IMR-90 (cell line): ENCODE measurements around the gene PLAGL1. TPM values are rescaled to one million over a fixed set of nuclear protein-coding genes. Genes with fewer than 3 reads are reported as not detected.

Experiments
- ATAC-seq: fragments of 200-7000 bp; cut with Tn5 transposase; 2 replicates; pipeline ENCODE4 v1.9.1; 2020; ENCODE audit warnings: low read depth, mild to moderate bottlenecking, moderate library complexity
- BruUV-seq: library from RNA; stranded (reverse); fragments of 400-500 nt; replicated peaks from 2 replicates; lab custom pipeline; 2021; lab: Mats Ljungman, UMichigan
- CTCF ChIA-PET: fragments of 300-600 bp; formaldehyde crosslinking; extraction: SDS; loops from one replicate; lab custom pipeline; 2021; ENCODE audit warnings: antibody characterized with exemption; lab: Yijun Ruan, JAX
- POLR2A ChIA-PET: fragments of 300-600 bp; sonication (Branson Sonifier 250); formaldehyde crosslinking; loops from one replicate; lab custom pipeline; 2022; ENCODE audit warnings: antibody characterized with exemption; ENCODE audit not compliant: unreplicated experiment; lab: Charles Lee
- DNase-seq: peaks from one replicate; pipeline ENCODE4 v3.0.0; 2013
- H2AFZ ChIP-seq: replicated peaks from 2 replicates; pipeline ENCODE3; 2013; ENCODE audit warnings: low read length, mild to moderate bottlenecking; ENCODE audit not compliant: poor library complexity
- H2AK5ac ChIP-seq: 2 replicates; pipeline ENCODE4 v1.6.1; 2013; ENCODE audit warnings: low read depth, low read length, inconsistent platforms
- H2AK9ac ChIP-seq: replicated peaks from 2 replicates; pipeline ENCODE3; 2013; ENCODE audit warnings: mild to moderate bottlenecking, low read depth, low read length, moderate library complexity; ENCODE audit not compliant: poor library complexity
- H2BK120ac ChIP-seq: 2 replicates; pipeline ENCODE4 v1.6.1; 2013; ENCODE audit warnings: low read depth, low read length, inconsistent platforms
- H2BK15ac ChIP-seq: 3 replicates; pipeline ENCODE4 v1.6.1; 2013; ENCODE audit warnings: low read depth, low read length, inconsistent platforms
- H2BK20ac ChIP-seq: 2 replicates; pipeline ENCODE4 v1.6.1; 2013; ENCODE audit warnings: low read depth, mild to moderate bottlenecking, inconsistent platforms, low read length, moderate library complexity
- H2BK5ac ChIP-seq: 2 replicates; pipeline ENCODE4 v1.6.1; 2013; ENCODE audit warnings: mild to moderate bottlenecking, low read depth, low read length, inconsistent platforms; ENCODE audit not compliant: poor library complexity, severe bottlenecking
- H3K14ac ChIP-seq: replicated peaks from 2 replicates; pipeline ENCODE4 v1.6.1; 2013; ENCODE audit warnings: low read depth, low read length, inconsistent platforms
- H3K18ac ChIP-seq: 2 replicates; pipeline ENCODE4 v1.6.1; 2013; ENCODE audit warnings: low read depth, low read length, control low read depth
- H3K23ac ChIP-seq: 2 replicates; pipeline ENCODE4 v1.6.1; 2013; ENCODE audit warnings: low read depth, low read length, inconsistent platforms
- H3K27ac ChIP-seq: 2 replicates; pipeline ENCODE4 v1.5.1; 2013; ENCODE audit warnings: mild to moderate bottlenecking, control low read depth, low read length; ENCODE audit not compliant: insufficient read depth
- H3K27me3 ChIP-seq: 2 replicates; pipeline ENCODE4 v1.6.1; 2013; ENCODE audit warnings: low read length; ENCODE audit not compliant: control insufficient read depth, insufficient read depth
- H3K36me3 ChIP-seq: 2 replicates; pipeline ENCODE4 v1.6.1; 2013; ENCODE audit warnings: low read length, mixed read lengths; ENCODE audit not compliant: control insufficient read depth, insufficient read depth
- H3K4ac ChIP-seq: 2 replicates; pipeline ENCODE4 v1.6.1; 2013; ENCODE audit warnings: low read depth, low read length, inconsistent platforms
- H3K4me1 ChIP-seq: 2 replicates; pipeline ENCODE4 v1.6.1; 2013; ENCODE audit warnings: low read length, mixed read lengths; ENCODE audit not compliant: control insufficient read depth, insufficient read depth
- H3K4me2 ChIP-seq: 2 replicates; pipeline ENCODE4 v1.6.1; 2013; ENCODE audit warnings: low read depth, mild to moderate bottlenecking, control low read depth, low read length, moderate library complexity
- H3K4me3 ChIP-seq: 2 replicates; pipeline ENCODE4 v1.5.1; 2013; ENCODE audit warnings: low read depth, mild to moderate bottlenecking, control low read depth, low read length, moderate library complexity; ENCODE audit not compliant: insufficient read depth
- H3K56ac ChIP-seq: 2 replicates; pipeline ENCODE4 v1.6.1; 2013; ENCODE audit warnings: low read length, inconsistent platforms; ENCODE audit not compliant: insufficient read depth; ENCODE audit errors: extremely low read depth
- H3K79me1 ChIP-seq, 2 experiments: 2 replicates each; pipeline ENCODE4 v1.6.1; 2013; ENCODE audit warnings: low read length in 2 of 2, inconsistent platforms in 1 of 2, low read depth in 1 of 2
- H3K9ac ChIP-seq: 2 replicates; pipeline ENCODE4 v1.6.1; 2013; ENCODE audit warnings: low read depth, low read length, control low read depth
- H3K9me1 ChIP-seq: 2 replicates; pipeline ENCODE4 v1.6.1; 2013; ENCODE audit warnings: low read length, inconsistent platforms; ENCODE audit not compliant: insufficient read depth
- H3K9me3 ChIP-seq: 2 replicates; pipeline ENCODE4 v1.6.1; 2013; ENCODE audit warnings: low read length; ENCODE audit not compliant: control insufficient read depth, insufficient read depth
- H4K20me1 ChIP-seq: 2 replicates; pipeline ENCODE4 v1.6.1; 2013; ENCODE audit warnings: low read length, inconsistent platforms; ENCODE audit not compliant: insufficient read depth
- H4K5ac ChIP-seq: 2 replicates; pipeline ENCODE4 v1.6.1; 2013; ENCODE audit warnings: mild to moderate bottlenecking, low read depth, low read length, control low read depth
- H4K8ac ChIP-seq, 2 experiments: 2 replicates each; pipeline ENCODE4 v1.6.1; 2013; ENCODE audit warnings: low read depth in 2 of 2, low read length in 2 of 2, control low read depth in 1 of 2, inconsistent platforms in 1 of 2
- H4K91ac ChIP-seq: 2 replicates; pipeline ENCODE4 v1.6.1; 2013; ENCODE audit warnings: low read depth, low read length, inconsistent platforms; ENCODE audit not compliant: insufficient read depth
- BHLHE40 ChIP-seq: fragments of 150-350 bp; IDR thresholded peaks from 2 replicates; pipeline ENCODE4 v1.6.1; 2016; ENCODE audit warnings: mild to moderate bottlenecking, low read depth, low read length
- CEBPB ChIP-seq: IDR thresholded peaks from 2 replicates; pipeline ENCODE4 v1.6.1; 2012; ENCODE audit warnings: low read depth, low read length, improper control_type of control experiment
- CHD1 ChIP-seq: IDR thresholded peaks from 2 replicates; pipeline ENCODE4 v1.6.1; 2012; ENCODE audit warnings: low read depth, low read length, improper control_type of control experiment
- ELK1 ChIP-seq: fragments of 150-350 bp; IDR thresholded peaks from 2 replicates; pipeline ENCODE4 v1.6.1; 2016; ENCODE audit warnings: low read depth, mild to moderate bottlenecking, low read length, moderate library complexity, borderline replicate concordance
- FOS ChIP-seq: fragments of 150-350 bp; IDR thresholded peaks from 2 replicates; pipeline ENCODE4 v1.6.1; 2016; ENCODE audit warnings: low read depth, low read length
- MAFK ChIP-seq: IDR thresholded peaks from 2 replicates; pipeline ENCODE4 v1.6.1; 2012; ENCODE audit warnings: low read depth, low read length, improper control_type of control experiment
- MAZ ChIP-seq: IDR thresholded peaks from 2 replicates; pipeline ENCODE4 v1.6.1; 2012; ENCODE audit warnings: low read depth, mild to moderate bottlenecking, low read length, improper control_type of control experiment, moderate library complexity, borderline replicate concordance
- MXI1 ChIP-seq: IDR thresholded peaks from 2 replicates; pipeline ENCODE4 v1.6.1; 2012; ENCODE audit warnings: low read depth, mild to moderate bottlenecking, low read length, moderate library complexity, borderline replicate concordance
- NFE2L2 ChIP-seq: fragments of 150-350 bp; IDR thresholded peaks from 2 replicates; pipeline ENCODE4 v1.6.1; 2016; ENCODE audit warnings: low read depth, mild to moderate bottlenecking, low read length
- POLR2A ChIP-seq: IDR thresholded peaks from 2 replicates; pipeline ENCODE4 v1.6.1; 2012; ENCODE audit warnings: mild to moderate bottlenecking, low read depth, low read length
- RAD21 ChIP-seq: IDR thresholded peaks from 2 replicates; pipeline ENCODE4 v1.6.1; 2012; ENCODE audit warnings: low read length, improper control_type of control experiment
- RCOR1 ChIP-seq: IDR thresholded peaks from 2 replicates; pipeline ENCODE4 v1.6.1; 2012; ENCODE audit warnings: mild to moderate bottlenecking, low read length, improper control_type of control experiment; ENCODE audit not compliant: insufficient replicate concordance
- RFX5 ChIP-seq: IDR thresholded peaks from 2 replicates; pipeline ENCODE4 v1.8.0; 2012; ENCODE audit warnings: low read depth, mild to moderate bottlenecking, low read length, moderate library complexity
- SMC3 ChIP-seq: fragments of 150-350 bp; IDR thresholded peaks from 2 replicates; pipeline ENCODE4 v1.6.1; 2016; ENCODE audit warnings: low read depth, mild to moderate bottlenecking, antibody characterized with exemption, low read length, moderate library complexity
- WGBS, 2 experiments: methylation state at CpG; one replicate each; pipeline versions ENCODE4 v1.1.5 to v1.1.7; 2013; ENCODE audit warnings: missing lambda C conversion rate in 2 of 2; ENCODE audit not compliant: insufficient read length in 1 of 2; ENCODE audit errors: extremely low coverage in 2 of 2; 5-methylcytosine and 5-hydroxymethylcytosine counted together
- dilution Hi-C: fragments of 300-500 bp; cut with HindIII; formaldehyde crosslinking; loops from one replicate; pipeline ENCODE4 v1.14.3; 2018; ENCODE audit warnings: low sequenced_read_pairs; ENCODE audit not compliant: unreplicated experiment
- in situ Hi-C: fragments of 300-500 bp; cut with MboI; formaldehyde crosslinking; loops from 3 replicates; pipeline ENCODE4 v1.14.3; 2019; ENCODE audit warnings: low sequenced_read_pairs, inconsistent platforms, mixed read lengths
- intact Hi-C: fragments of 100-400 bp; cut with micrococcal nuclease; formaldehyde crosslinking; loops from 2 replicates; pipeline ENCODE4 v1.10.0; 2022
- polyA plus RNA-seq, 3 experiments: library from polyadenylated mRNA; depleted of rRNA; stranded (reverse); fragments of >200 nt; gene quantifications; 2 replicates each; pipeline ENCODE4 v1.2.3, GENCODE V29; 2012; ENCODE audit warnings: low replicate concordance in 1 of 3
- total RNA-seq: library from RNA; depleted of rRNA; stranded (reverse); fragments of >200 nt; gene quantifications from 2 replicates; pipeline ENCODE4 v1.2.3, GENCODE V29; 2012
- TF ChIP-seq, protein P1 (sequence below): conservative IDR thresholded peaks from 2 replicates; pipeline ENCODE4 v1.5.1; 2012; ENCODE audit warnings: mild to moderate bottlenecking, low read depth, low read length, improper control_type of control experiment
- TF ChIP-seq, protein P2 (sequence below): fragments of 150-350 bp; IDR thresholded peaks from 2 replicates; pipeline ENCODE4 v1.6.1; 2017; ENCODE audit warnings: mild to moderate bottlenecking, antibody characterized with exemption, low read length, low read depth

PLAGL1 gene
- total and polyA plus RNA-seq, 2 of the 4 experiments (the other 2 are of a cell fraction) = 23.3 to 73.8 TPM

GRCh38 chr6:143900358-143900757 is 107.7 kb downstream of the PLAGL1 start:
- no peak overlapping the region for H2BK5ac ChIP-seq
- H3K14ac ChIP-seq = no peak overlapping the region
- ChIA-PET POLR2A (no interaction called here), CTCF (no interaction called here)
- no peak overlapping the region for H3K4ac ChIP-seq
- no peak overlapping the region for H2AK9ac ChIP-seq
- H2AFZ ChIP-seq = no peak overlapping the region
- BruUV-seq = no TSS peak
- H4K8ac ChIP-seq = no peak overlapping the region
- no peak overlapping the region for H3K27ac ChIP-seq
- H2BK15ac ChIP-seq = no peak overlapping the region
- H3K9me3 ChIP-seq = no peaks in the 10 kb centered on the region
- no peak overlapping the region for H4K5ac ChIP-seq
- no peak overlapping the region for H3K4me3 ChIP-seq
- H3K36me3 ChIP-seq = no peaks in the 10 kb centered on the region
- H3K27me3 ChIP-seq = no peaks in the 10 kb centered on the region
- H4K20me1 ChIP-seq = no peaks in the 10 kb centered on the region
- H3K4me1 ChIP-seq = peaks cover 7% of the 10 kb centered on the region
- intact Hi-C loops = no loop called here
- no peak overlapping the region for H2BK120ac ChIP-seq
- no peak overlapping the region for H2AK5ac ChIP-seq
- peaks cover 4% of the 10 kb centered on the region for H3K9me1 ChIP-seq
- DNase-seq (no peak), ATAC-seq (no peak)
- no peak overlapping the region for H3K18ac ChIP-seq
- H2BK20ac ChIP-seq = no peak overlapping the region
- no peak overlapping the region for H3K9ac ChIP-seq
- no peak overlapping the region for H3K23ac ChIP-seq
- H4K91ac ChIP-seq = no peak overlapping the region
- dilution Hi-C loops = no loop called here
- WGBS, 2 experiments = 90% methylated on average over 2 of the region's 2 CpGs; no CpG with 5 or more reads in 1 of the 2 experiments
- TF ChIP-seq BHLHE40 (no peak), SMC3 (no peak), RFX5 (no peak), FOS (no peak), RAD21 (no peak), RCOR1 (no peak), POLR2A (no peak), CEBPB (no peak), MXI1 (no peak), MAZ (no peak), NFE2L2 (no peak), MAFK (no peak), CHD1 (no peak), ELK1 (no peak)
- TF ChIP-seq, protein P1, sequence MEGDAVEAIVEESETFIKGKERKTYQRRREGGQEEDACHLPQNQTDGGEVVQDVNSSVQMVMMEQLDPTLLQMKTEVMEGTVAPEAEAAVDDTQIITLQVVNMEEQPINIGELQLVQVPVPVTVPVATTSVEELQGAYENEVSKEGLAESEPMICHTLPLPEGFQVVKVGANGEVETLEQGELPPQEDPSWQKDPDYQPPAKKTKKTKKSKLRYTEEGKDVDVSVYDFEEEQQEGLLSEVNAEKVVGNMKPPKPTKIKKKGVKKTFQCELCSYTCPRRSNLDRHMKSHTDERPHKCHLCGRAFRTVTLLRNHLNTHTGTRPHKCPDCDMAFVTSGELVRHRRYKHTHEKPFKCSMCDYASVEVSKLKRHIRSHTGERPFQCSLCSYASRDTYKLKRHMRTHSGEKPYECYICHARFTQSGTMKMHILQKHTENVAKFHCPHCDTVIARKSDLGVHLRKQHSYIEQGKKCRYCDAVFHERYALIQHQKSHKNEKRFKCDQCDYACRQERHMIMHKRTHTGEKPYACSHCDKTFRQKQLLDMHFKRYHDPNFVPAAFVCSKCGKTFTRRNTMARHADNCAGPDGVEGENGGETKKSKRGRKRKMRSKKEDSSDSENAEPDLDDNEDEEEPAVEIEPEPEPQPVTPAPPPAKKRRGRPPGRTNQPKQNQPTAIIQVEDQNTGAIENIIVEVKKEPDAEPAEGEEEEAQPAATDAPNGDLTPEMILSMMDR = no peak
- TF ChIP-seq, protein P2, sequence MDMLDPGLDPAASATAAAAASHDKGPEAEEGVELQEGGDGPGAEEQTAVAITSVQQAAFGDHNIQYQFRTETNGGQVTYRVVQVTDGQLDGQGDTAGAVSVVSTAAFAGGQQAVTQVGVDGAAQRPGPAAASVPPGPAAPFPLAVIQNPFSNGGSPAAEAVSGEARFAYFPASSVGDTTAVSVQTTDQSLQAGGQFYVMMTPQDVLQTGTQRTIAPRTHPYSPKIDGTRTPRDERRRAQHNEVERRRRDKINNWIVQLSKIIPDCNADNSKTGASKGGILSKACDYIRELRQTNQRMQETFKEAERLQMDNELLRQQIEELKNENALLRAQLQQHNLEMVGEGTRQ = no peak
- no peaks in the 10 kb centered on the region for H3K79me1 ChIP-seq
- H3K4me2 ChIP-seq = no peak overlapping the region
- no peak overlapping the region for H3K56ac ChIP-seq
- in situ Hi-C loops = no loop called here
